Body of pancreas (tissue), 4 donors: ENCODE results near the gene CYP4F2. TPM values are rescaled to one million over a fixed set of nuclear protein-coding genes. Genes with fewer than 3 reads are reported as not detected.
"Not testable (repeated sequence)": the region's sequence is repeated elsewhere in the genome, so short reads cannot be mapped to it uniquely, and the experiment has no call there.

Source experiments
- ATAC-seq: fragments of 150-250 bp; one replicate; pipeline ENCODE4 v1.9.1; 2016
- DNase-seq, 4 donors: peaks; one replicate each; pipeline ENCODE4 v3.0.0-alpha.2; 2019
- H3K27ac ChIP-seq, 4 donors: fragments of 200-600 bp; sonication (generic); 1 replicate in 3 of 4; 2 replicates in 1 of 4; pipeline versions ENCODE4 v1.5.1 to v1.6.1; 2016 to 2019; ENCODE audit warnings: mild to moderate bottlenecking in 1 of 4, mixed read lengths in 1 of 4, moderate library complexity in 1 of 4
- H3K27me3 ChIP-seq, 2 donors: fragments of 200-600 bp; sonication (generic); one replicate each; pipeline ENCODE4 v1.6.0; 2016; ENCODE audit warnings: mild to moderate bottlenecking in 1 of 2
- H3K36me3 ChIP-seq, 2 donors: fragments of 200-600 bp; sonication (generic); replicated peaks in 1 of 2; 2 replicates each; pipeline ENCODE4 v1.5.1; 2016; ENCODE audit warnings: low read depth in 2 of 2; ENCODE audit not compliant: insufficient read depth in 1 of 2
- H3K4me1 ChIP-seq: fragments of 200-600 bp; sonication (generic); one replicate; pipeline ENCODE4 v1.6.0; 2016
- H3K4me3 ChIP-seq, 2 donors: fragments of 200-600 bp; sonication (generic); 1 replicate in 1 of 2; 2 replicates in 1 of 2; pipeline ENCODE4 v1.5.1; 2016 to 2019
- H3K9me3 ChIP-seq, 3 donors: fragments of 200-600 bp; sonication (generic); 1 replicate in 2 of 3; 2 replicates in 1 of 3; pipeline ENCODE4 v1.5.1; 2016
- CTCF ChIP-seq, 7 experiments: fragments of 450-650 bp in 4 of 7; fragments of 200-600 bp in 3 of 7; sonication (generic) in 3 of 7; IDR thresholded peaks; one replicate each; pipeline ENCODE4 v1.5.1; 2016 to 2019; ENCODE audit warnings: antibody characterized with exemption in 7 of 7
- POLR2A ChIP-seq, 3 donors: fragments of 450-650 bp; IDR thresholded peaks; one replicate each; pipeline ENCODE4 v1.6.1; 2016; ENCODE audit warnings: antibody characterized with exemption in 3 of 3, mild to moderate bottlenecking in 2 of 3
- WGBS, 2 donors: methylation state at CpG; one replicate each; pipeline ENCODE4 v1.1.5; 2017; 5-methylcytosine and 5-hydroxymethylcytosine counted together
- intact Hi-C: fragments of 100-400 bp; cut with DNase I; formaldehyde crosslinking; loops from one replicate; pipeline ENCODE4 v1.15.1; 2023
- total RNA-seq, 2 donors: library from RNA; depleted of rRNA; stranded (reverse); fragments of >200 nt; gene quantifications; one replicate each; pipeline ENCODE4 v1.1.0, GENCODE V29; 2016

Gene CYP4F2
- total RNA-seq, 2 donors from 2014 or later: not detected

GRCh38 chr19:15913830-15914229 lies 16.0 kb upstream of the CYP4F2 start:
- H3K27me3 ChIP-seq: no peaks in the 10 kb centered on the region
- intact Hi-C loops: no loop called here

DNA sequence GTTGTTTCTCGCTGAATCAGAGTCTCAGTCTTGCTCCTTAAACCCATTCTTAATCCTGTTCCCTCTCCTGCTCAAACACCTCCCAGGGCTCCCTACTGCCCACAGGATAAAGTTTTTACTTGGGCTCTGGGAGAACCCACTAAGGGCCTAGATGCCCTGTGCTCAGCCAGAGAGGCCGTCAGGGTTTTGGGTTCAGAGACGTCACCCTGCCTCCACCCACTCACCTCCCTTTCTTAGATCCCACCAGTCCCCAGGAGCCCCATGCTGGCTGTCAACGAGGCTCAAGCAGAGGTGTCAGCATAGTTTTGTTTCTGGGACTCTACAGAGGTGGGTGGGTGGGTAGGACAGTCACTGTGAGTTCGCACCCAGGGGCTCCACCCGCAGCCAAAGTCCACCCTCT lies 15.5 kb upstream of the CYP4F2 start:
- WGBS, 2 donors: 46 to 83% methylated on average over 2 to 6 of the region's 6 CpGs
- H3K9me3 ChIP-seq: no peaks in the 10 kb centered on the region
- H3K4me3 ChIP-seq: no peak overlapping the region
- no peaks in the 10 kb centered on the region for H3K27me3 ChIP-seq
- intact Hi-C loops: no loop called here
- no peaks in the 10 kb centered on the region for H3K36me3 ChIP-seq
- DNase-seq: no peak
- no peak for TF ChIP-seq CTCF (IDR thresholded peaks at IDR 0.05)
- no peak for TF ChIP-seq POLR2A (IDR thresholded peaks at IDR 0.05)
- ATAC-seq: no peak
- no peak overlapping the region for H3K27ac ChIP-seq
- H3K4me1 ChIP-seq: peaks cover 7% of the 10 kb centered on the region

More at GRCh38 chr19:15913830-15914229, 16.0 kb upstream of the CYP4F2 start:
- H3K36me3 ChIP-seq: no peaks in the 10 kb centered on the region
- DNase-seq (no peak), ATAC-seq (no peak)
- no peak for TF ChIP-seq POLR2A (IDR thresholded peaks at IDR 0.05)
- TF ChIP-seq CTCF (IDR thresholded peaks at IDR 0.05): no peak
- 86 to 89% methylated on average over 6 to 7 of the region's 8 CpGs for WGBS, 2 donors
- H3K9me3 ChIP-seq: no peaks in the 10 kb centered on the region
- peaks cover 7% of the 10 kb centered on the region for H3K4me1 ChIP-seq
- no peak overlapping the region for H3K4me3 ChIP-seq
- no peak overlapping the region for H3K27ac ChIP-seq

DNA sequence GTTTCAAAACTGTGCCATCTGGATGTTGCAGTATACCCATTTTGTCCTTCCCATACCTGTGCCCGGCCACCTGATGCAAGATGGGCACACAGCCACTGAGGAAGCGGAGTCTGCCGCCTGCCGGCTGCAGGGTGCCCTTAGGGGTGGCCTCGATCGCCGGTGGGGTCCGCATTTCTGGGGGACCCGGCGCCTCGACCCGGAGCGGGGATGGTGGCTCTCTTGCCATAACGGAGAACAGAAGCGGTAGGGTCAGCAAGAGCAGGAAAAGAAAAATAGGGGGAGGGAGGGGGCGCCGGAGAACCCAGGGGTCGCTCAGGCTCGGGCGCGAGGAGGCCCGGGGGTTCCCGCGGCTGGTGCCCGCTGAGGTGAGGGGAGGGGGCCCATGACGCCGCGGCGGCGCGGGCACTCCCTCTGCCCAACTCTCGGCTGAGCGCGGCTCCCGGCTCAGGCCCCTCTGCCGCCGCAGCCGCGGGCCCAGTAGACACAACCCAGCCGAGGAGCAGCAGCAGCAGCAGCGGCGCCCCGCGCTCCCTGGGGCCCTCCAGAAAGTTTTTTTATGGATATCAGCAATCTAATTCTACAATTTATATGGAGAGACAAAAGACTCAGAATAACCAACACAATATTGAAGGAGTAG lies 13.8 kb upstream of the CYP4F2 start:
- no peak overlapping the region for H3K27ac ChIP-seq
- ATAC-seq (no peak), DNase-seq (peak in 3 of 4 donors; percentile 16 to 51 (median 32))
- H3K4me1 ChIP-seq: peaks cover 7% of the 10 kb centered on the region
- WGBS, 2 donors: 5 to 23% methylated on average over 18 to 30 of the region's 44 CpGs
- no peaks in the 10 kb centered on the region for H3K9me3 ChIP-seq
- peak in 1 of 3 donors; percentile 10 for TF ChIP-seq POLR2A (IDR thresholded peaks at IDR 0.05)
- peak in 2 of 7 experiments; percentile 24 to 37 for TF ChIP-seq CTCF (IDR thresholded peaks at IDR 0.05)
- no peaks in the 10 kb centered on the region for H3K27me3 ChIP-seq
- H3K4me3 ChIP-seq: no peak overlapping the region
- H3K36me3 ChIP-seq: no peaks in the 10 kb centered on the region
- intact Hi-C loops: no loop called here

DNA sequence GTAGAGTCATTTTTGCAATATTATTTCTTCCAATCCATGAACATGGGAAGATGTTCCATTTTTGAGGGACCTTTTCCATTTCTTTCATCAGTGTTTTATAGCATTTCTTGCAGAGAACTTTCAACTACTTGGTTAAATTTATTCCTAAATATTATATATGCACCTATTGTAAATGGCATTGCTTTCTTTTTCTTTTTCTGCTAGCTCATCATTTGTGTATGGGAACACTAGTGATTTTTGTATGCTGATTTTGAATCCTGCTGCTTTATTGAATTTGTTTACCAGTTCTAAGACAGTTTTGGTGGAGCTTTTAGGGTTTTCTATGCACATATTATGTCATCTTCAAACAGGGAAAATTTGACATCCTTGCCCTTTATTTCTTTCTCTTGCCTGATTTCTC lies 7.2 kb upstream of the CYP4F2 start:
- no peaks in the 10 kb centered on the region for H3K9me3 ChIP-seq
- H3K4me1 ChIP-seq: no peaks in the 10 kb centered on the region
- ATAC-seq (no peak), DNase-seq (no peak)
- no peaks in the 10 kb centered on the region for H3K36me3 ChIP-seq
- TF ChIP-seq POLR2A (IDR thresholded peaks at IDR 0.05): no peak
- no peak for TF ChIP-seq CTCF (IDR thresholded peaks at IDR 0.05)
- H3K27me3 ChIP-seq: no peaks in the 10 kb centered on the region
- no peak overlapping the region for H3K27ac ChIP-seq
- intact Hi-C loops: no loop called here
- no peak overlapping the region for H3K4me3 ChIP-seq

DNA sequence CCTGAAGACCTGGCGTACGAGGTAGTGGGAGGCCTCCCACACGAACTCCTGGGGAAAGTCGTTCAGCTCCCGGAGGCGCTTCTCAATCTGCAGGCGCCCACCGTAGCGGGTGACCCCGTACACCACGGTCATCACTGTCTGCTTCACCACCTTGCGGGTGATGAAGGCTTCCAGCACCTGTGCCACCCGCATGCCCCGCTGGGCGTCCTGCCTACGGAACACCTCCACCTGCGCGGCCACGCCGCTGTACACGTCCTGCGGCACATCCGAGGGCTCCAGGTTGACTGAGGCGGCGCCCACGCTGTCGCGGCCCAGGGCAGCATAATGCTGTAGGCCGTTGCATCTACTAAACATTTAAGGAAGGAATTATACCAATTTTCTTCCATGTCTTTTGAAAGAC lies 5.0 kb upstream of the CYP4F2 start:
- H3K27ac ChIP-seq, H3K9me3 ChIP-seq, H3K4me3 ChIP-seq, intact Hi-C loops, DNase-seq, H3K4me1 ChIP-seq, H3K36me3 ChIP-seq, H3K27me3 ChIP-seq, ATAC-seq: not testable (repeated sequence)
- 83 to 92% methylated on average over 15 to 25 of the region's 29 CpGs for WGBS, 2 donors
